ENCODE results near the gene IBA57.

IBA57 gene

GRCh38 chr1:228165372-228166169, at the start of gene IBA57:
TSS of gene IBA57 (plus strand) at chr1:228165804. CDS start at chr1:228165817, 13 bp downstream.
- H3K4me3 ChIP-seq (ENCODE audit: low read depth, low read length): peak within 1 kb of the TSS; percentile 87
- peak within 1 kb of the TSS; percentile 99 for H3K27ac ChIP-seq (ENCODE audit: low read depth, low read length)
- H3K27me3 ChIP-seq (ENCODE audit: control insufficient read depth, insufficient read depth, low read length): no peaks in the 10 kb centered on the region
- no peaks in the 10 kb centered on the region for H3K9me3 ChIP-seq (ENCODE audit: control insufficient read depth, insufficient read depth, low read depth, low read length)
- peak within 1 kb of the TSS; percentile 99 for H3K9ac ChIP-seq (ENCODE audit: low read length)
- H3K4me1 ChIP-seq (ENCODE audit: control insufficient read depth, insufficient read depth, low read length): peaks cover 19% of the 10 kb centered on the region
- H3K36me3 ChIP-seq (ENCODE audit: control insufficient read depth, insufficient read depth, low read length): no peaks in the 10 kb centered on the region

- H3K4me1 ChIP-seq (ENCODE audit: control insufficient read depth, insufficient read depth, low read length): no peaks in the 10 kb centered on the region
- no peak overlapping the region for H3K9ac ChIP-seq (ENCODE audit: low read length)
- H3K27ac ChIP-seq (ENCODE audit: low read depth, low read length): no peak overlapping the region
- no peaks in the 10 kb centered on the region; the same call in 1 of the 2 replicates for H3K27me3 ChIP-seq (ENCODE audit: control insufficient read depth, insufficient read depth, low read length)
- H3K9me3 ChIP-seq (ENCODE audit: control insufficient read depth, insufficient read depth, low read depth, low read length): peaks cover 33% of the 10 kb centered on the region
- H3K36me3 ChIP-seq (ENCODE audit: control insufficient read depth, insufficient read depth, low read length): no peaks in the 10 kb centered on the region
- no peak overlapping the region for H3K4me3 ChIP-seq (ENCODE audit: low read depth, low read length)
Observed at GRCh38 chr1:228117335-228117734, 48.3 kb upstream of the IBA57 start.

GRCh38 chr1:228118040-228118439, 47.6 kb upstream of the IBA57 start:
- H3K9ac ChIP-seq (ENCODE audit: low read length): no peak overlapping the region
- H3K4me1 ChIP-seq (ENCODE audit: control insufficient read depth, insufficient read depth, low read length): no peaks in the 10 kb centered on the region
- H3K9me3 ChIP-seq (ENCODE audit: control insufficient read depth, insufficient read depth, low read depth, low read length): peaks cover 33% of the 10 kb centered on the region
- no peaks in the 10 kb centered on the region for H3K36me3 ChIP-seq (ENCODE audit: control insufficient read depth, insufficient read depth, low read length)
- peaks cover 2% of the 10 kb centered on the region; the same call in 1 of the 2 replicates for H3K27me3 ChIP-seq (ENCODE audit: control insufficient read depth, insufficient read depth, low read length)
- no peak overlapping the region for H3K4me3 ChIP-seq (ENCODE audit: low read depth, low read length)
- H3K27ac ChIP-seq (ENCODE audit: low read depth, low read length): no peak overlapping the region

GRCh38 chr1:228120351-228120750, 45.3 kb upstream of the IBA57 start:
- Histone ChIP-seq H3K4me3 (ENCODE audit: low read depth, low read length) (no peak overlapping the region), H3K27ac (ENCODE audit: low read depth, low read length) (no peak overlapping the region), H3K9ac (ENCODE audit: low read length) (no peak overlapping the region)

GRCh38 chr1:228120857-228121489, 44.6 kb upstream of the IBA57 start:
- no peak overlapping the region for H3K9ac ChIP-seq (ENCODE audit: low read length)
- H3K27ac ChIP-seq (ENCODE audit: low read depth, low read length): no peak overlapping the region
- no peak overlapping the region for H3K4me3 ChIP-seq (ENCODE audit: low read depth, low read length)

More at GRCh38 chr1:228120351-228120750, 45.3 kb upstream of the IBA57 start:
- H3K4me1 ChIP-seq (ENCODE audit: control insufficient read depth, insufficient read depth, low read length): no peaks in the 10 kb centered on the region
- peaks cover 20% of the 10 kb centered on the region for H3K27me3 ChIP-seq (ENCODE audit: control insufficient read depth, insufficient read depth, low read length)
- no peaks in the 10 kb centered on the region for H3K36me3 ChIP-seq (ENCODE audit: control insufficient read depth, insufficient read depth, low read length)
- H3K9me3 ChIP-seq (ENCODE audit: control insufficient read depth, insufficient read depth, low read depth, low read length): peaks cover 30% of the 10 kb centered on the region

GRCh38 chr1:228122921-228123441, 42.6 kb upstream of the IBA57 start:
- no peak overlapping the region for H3K9ac ChIP-seq (ENCODE audit: low read length)
- no peaks in the 10 kb centered on the region for H3K4me1 ChIP-seq (ENCODE audit: control insufficient read depth, insufficient read depth, low read length)
- no peak overlapping the region for H3K27ac ChIP-seq (ENCODE audit: low read depth, low read length)
- no peaks in the 10 kb centered on the region for H3K36me3 ChIP-seq (ENCODE audit: control insufficient read depth, insufficient read depth, low read length)
- no peak overlapping the region for H3K4me3 ChIP-seq (ENCODE audit: low read depth, low read length)
- peaks cover 28% of the 10 kb centered on the region for H3K27me3 ChIP-seq (ENCODE audit: control insufficient read depth, insufficient read depth, low read length)
- peaks cover 13% of the 10 kb centered on the region for H3K9me3 ChIP-seq (ENCODE audit: control insufficient read depth, insufficient read depth, low read depth, low read length)

More at GRCh38 chr1:228120857-228121489, 44.6 kb upstream of the IBA57 start:
- no peaks in the 10 kb centered on the region for H3K4me1 ChIP-seq (ENCODE audit: control insufficient read depth, insufficient read depth, low read length)
- H3K36me3 ChIP-seq (ENCODE audit: control insufficient read depth, insufficient read depth, low read length): no peaks in the 10 kb centered on the region
- peaks cover 30% of the 10 kb centered on the region for H3K9me3 ChIP-seq (ENCODE audit: control insufficient read depth, insufficient read depth, low read depth, low read length)
- H3K27me3 ChIP-seq (ENCODE audit: control insufficient read depth, insufficient read depth, low read length): peaks cover 25% of the 10 kb centered on the region

GRCh38 chr1:228123505-228123904, 42.1 kb upstream of the IBA57 start:
- Histone ChIP-seq H3K9ac (ENCODE audit: low read length) (no peak overlapping the region), H3K36me3 (ENCODE audit: control insufficient read depth, insufficient read depth, low read length) (no peaks in the 10 kb centered on the region), H3K27ac (ENCODE audit: low read depth, low read length) (no peak overlapping the region), H3K4me3 (ENCODE audit: low read depth, low read length) (no peak overlapping the region), H3K27me3 (ENCODE audit: control insufficient read depth, insufficient read depth, low read length) (peaks cover 31% of the 10 kb centered on the region), H3K9me3 (ENCODE audit: control insufficient read depth, insufficient read depth, low read depth, low read length) (peaks cover 10% of the 10 kb centered on the region), H3K4me1 (ENCODE audit: control insufficient read depth, insufficient read depth, low read length) (no peaks in the 10 kb centered on the region)

GRCh38 chr1:228125185-228125584, 40.4 kb upstream of the IBA57 start:
- Histone ChIP-seq H3K4me1 (ENCODE audit: control insufficient read depth, insufficient read depth, low read length) (no peaks in the 10 kb centered on the region), H3K4me3 (ENCODE audit: low read depth, low read length) (no peak overlapping the region), H3K36me3 (ENCODE audit: control insufficient read depth, insufficient read depth, low read length) (no peaks in the 10 kb centered on the region), H3K27me3 (ENCODE audit: control insufficient read depth, insufficient read depth, low read length) (peaks cover 44% of the 10 kb centered on the region), H3K9me3 (ENCODE audit: control insufficient read depth, insufficient read depth, low read depth, low read length) (peaks cover under 1% of the 10 kb centered on the region; the same call in 1 of the 2 replicates), H3K27ac (ENCODE audit: low read depth, low read length) (no peak overlapping the region), H3K9ac (ENCODE audit: low read length) (no peak overlapping the region)

- H3K4me3 ChIP-seq (ENCODE audit: low read depth, low read length): no peak overlapping the region
- no peak overlapping the region for H3K27ac ChIP-seq (ENCODE audit: low read depth, low read length)
- H3K4me1 ChIP-seq (ENCODE audit: control insufficient read depth, insufficient read depth, low read length): no peaks in the 10 kb centered on the region
- no peaks in the 10 kb centered on the region for H3K36me3 ChIP-seq (ENCODE audit: control insufficient read depth, insufficient read depth, low read length)
- H3K9ac ChIP-seq (ENCODE audit: low read length): no peak overlapping the region
- peaks cover 56% of the 10 kb centered on the region for H3K27me3 ChIP-seq (ENCODE audit: control insufficient read depth, insufficient read depth, low read length)
- H3K9me3 ChIP-seq (ENCODE audit: control insufficient read depth, insufficient read depth, low read depth, low read length): no peaks in the 10 kb centered on the region
Observed at GRCh38 chr1:228131766-228132165, 33.8 kb upstream of the IBA57 start.

GRCh38 chr1:228134591-228134990, 31.0 kb upstream of the IBA57 start:
- Histone ChIP-seq H3K36me3 (ENCODE audit: control insufficient read depth, insufficient read depth, low read length) (no peaks in the 10 kb centered on the region), H3K9me3 (ENCODE audit: control insufficient read depth, insufficient read depth, low read depth, low read length) (no peaks in the 10 kb centered on the region), H3K27me3 (ENCODE audit: control insufficient read depth, insufficient read depth, low read length) (peaks cover 51% of the 10 kb centered on the region), H3K4me3 (ENCODE audit: low read depth, low read length) (no peak overlapping the region), H3K27ac (ENCODE audit: low read depth, low read length) (no peak overlapping the region), H3K4me1 (ENCODE audit: control insufficient read depth, insufficient read depth, low read length) (no peaks in the 10 kb centered on the region), H3K9ac (ENCODE audit: low read length) (no peak overlapping the region)

GRCh38 chr1:228136901-228137300, 28.7 kb upstream of the IBA57 start:
- no peaks in the 10 kb centered on the region for H3K9me3 ChIP-seq (ENCODE audit: control insufficient read depth, insufficient read depth, low read depth, low read length)
- no peaks in the 10 kb centered on the region; the same call in 1 of the 2 replicates for H3K36me3 ChIP-seq (ENCODE audit: control insufficient read depth, insufficient read depth, low read length)
- no peak overlapping the region for H3K4me3 ChIP-seq (ENCODE audit: low read depth, low read length)
- no peak overlapping the region for H3K27ac ChIP-seq (ENCODE audit: low read depth, low read length)
- H3K9ac ChIP-seq (ENCODE audit: low read length): no peak overlapping the region
- peaks cover 43% of the 10 kb centered on the region for H3K27me3 ChIP-seq (ENCODE audit: control insufficient read depth, insufficient read depth, low read length)
- peaks cover 6% of the 10 kb centered on the region; the same call in 1 of the 2 replicates for H3K4me1 ChIP-seq (ENCODE audit: control insufficient read depth, insufficient read depth, low read length)
